HepG2 (cell line): ENCODE data around the gene RBM12. TPM values are rescaled to one million over a fixed set of nuclear protein-coding genes. Genes with fewer than 3 reads are reported as not detected.

Experiments used
- KAT8 ChIP-seq: IDR thresholded peaks from 2 replicates; pipeline ENCODE4 v1.6.1; 2016; ENCODE audit warnings: missing genetic modification reagents, missing compliant biosample characterization
- polyA plus RNA-seq, 8 experiments: library from polyadenylated mRNA; depleted of rRNA in 3 of 8; stranded (reverse) in 7 of 8; unstranded in 1 of 8; fragments of >200 nt; fragmentation: Illumina TruSeq in 4 of 8; extraction: Trizol in 4 of 8; gene quantifications; 2 replicates each; pipeline versions ENCODE4 v1.2.1 to v1.2.3, GENCODE V29; 2011 to 2016; ENCODE audit warnings: low read depth in 4 of 8, missing spikeins in 1 of 8, mixed read lengths in 1 of 8; ENCODE audit not compliant: insufficient read depth in 1 of 8
- total RNA-seq, 5 experiments: library from RNA; depleted of rRNA; stranded (reverse); fragments of >200 nt; fragmentation: Illumina TruSeq; extraction: Trizol; gene quantifications; 2 replicates each; pipeline ENCODE4 v1.2.3, GENCODE V29; 2016; ENCODE audit warnings: low read depth in 1 of 5
- TF ChIP-seq, protein P1 (sequence below): sonication (generic); formaldehyde crosslinking; IDR thresholded peaks from 2 replicates; pipeline ENCODE4 v1.5.1; 2020; ENCODE audit warnings: mild to moderate bottlenecking, missing genetic modification reagents, moderate library complexity
- TF ChIP-seq, protein P2 (sequence below): sonication (generic); formaldehyde crosslinking; IDR thresholded peaks from 2 replicates; pipeline ENCODE4 v1.8.1; 2023; ENCODE audit warnings: mild to moderate bottlenecking, inconsistent platforms, moderate library complexity, missing genetic modification reagents, borderline replicate concordance
- TF ChIP-seq, protein P3 (sequence below): sonication (generic); formaldehyde crosslinking; conservative IDR thresholded peaks from 2 replicates; pipeline ENCODE4 v1.8.1; 2023; ENCODE audit warnings: missing genetic modification reagents
- TF ChIP-seq, protein P4 (sequence below): sonication (generic); formaldehyde crosslinking; IDR thresholded peaks from 2 replicates; pipeline ENCODE4 v1.4.0; 2020; ENCODE audit warnings: mild to moderate bottlenecking, missing genetic modification reagents

RBM12 gene
- total and polyA plus RNA-seq, 2 of the 13 experiments (the other 11 are each of a cell fraction or from before 2014, with no cell fraction given): 97.9 to 104 TPM

DNA sequence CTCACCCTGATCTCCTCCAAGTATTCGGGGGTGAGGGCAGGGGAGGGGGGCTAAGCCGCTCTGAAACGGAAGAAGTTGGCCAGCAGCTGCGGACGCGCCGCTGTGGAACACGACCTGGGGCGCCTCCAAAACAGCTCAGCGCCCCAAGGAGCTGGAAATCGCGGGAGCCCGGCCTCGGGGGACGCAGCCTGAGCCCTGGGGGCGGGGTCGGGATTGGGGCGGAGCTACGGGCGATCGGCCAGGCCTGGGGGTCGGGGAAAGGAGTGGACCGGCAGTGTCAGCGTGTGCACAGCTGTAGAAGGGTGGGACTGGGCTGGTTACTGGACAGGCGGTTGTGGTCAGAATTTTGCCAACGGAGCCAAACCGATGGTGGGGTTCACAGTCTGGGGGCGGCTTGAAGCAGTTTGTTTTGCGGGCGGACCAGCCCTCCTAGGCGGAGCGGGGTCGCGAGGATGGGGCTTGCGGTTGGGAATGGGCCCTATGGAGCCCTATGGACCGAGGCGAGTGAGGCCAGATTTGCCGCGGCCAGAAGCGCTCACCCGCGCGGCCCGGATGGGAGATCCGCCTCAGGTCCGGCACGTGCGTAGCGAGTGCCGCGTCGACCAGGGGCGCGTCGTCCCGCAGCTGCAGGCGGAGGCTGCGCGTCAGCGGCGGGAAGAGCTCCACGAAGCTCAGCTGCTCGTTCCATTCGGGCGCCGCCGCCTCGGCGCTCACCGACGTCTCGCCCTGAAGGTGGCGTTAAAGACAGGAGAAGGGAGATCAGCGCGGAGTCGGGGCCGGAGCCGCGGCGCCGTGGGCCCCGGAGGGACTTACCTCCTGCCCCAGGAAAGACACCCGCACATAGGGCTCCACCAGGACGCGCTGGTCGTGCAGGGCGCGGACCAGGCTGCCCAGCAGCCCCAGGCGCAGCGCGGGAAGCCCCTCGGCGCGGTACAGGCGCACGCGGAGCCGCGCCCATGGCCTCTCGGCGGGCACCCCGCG is 63.4 kb downstream of the RBM12 start (continued):
- TF ChIP-seq, protein P1, sequence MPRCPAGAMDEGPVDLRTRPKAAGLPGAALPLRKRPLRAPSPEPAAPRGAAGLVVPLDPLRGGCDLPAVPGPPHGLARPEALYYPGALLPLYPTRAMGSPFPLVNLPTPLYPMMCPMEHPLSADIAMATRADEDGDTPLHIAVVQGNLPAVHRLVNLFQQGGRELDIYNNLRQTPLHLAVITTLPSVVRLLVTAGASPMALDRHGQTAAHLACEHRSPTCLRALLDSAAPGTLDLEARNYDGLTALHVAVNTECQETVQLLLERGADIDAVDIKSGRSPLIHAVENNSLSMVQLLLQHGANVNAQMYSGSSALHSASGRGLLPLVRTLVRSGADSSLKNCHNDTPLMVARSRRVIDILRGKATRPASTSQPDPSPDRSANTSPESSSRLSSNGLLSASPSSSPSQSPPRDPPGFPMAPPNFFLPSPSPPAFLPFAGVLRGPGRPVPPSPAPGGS (CRISPR knock-in tag): peak; percentile 89; the same call in 1 of the 2 replicates
- no peak for TF ChIP-seq KAT8 (CRISPR knock-in tag)
- TF ChIP-seq, protein P2, sequence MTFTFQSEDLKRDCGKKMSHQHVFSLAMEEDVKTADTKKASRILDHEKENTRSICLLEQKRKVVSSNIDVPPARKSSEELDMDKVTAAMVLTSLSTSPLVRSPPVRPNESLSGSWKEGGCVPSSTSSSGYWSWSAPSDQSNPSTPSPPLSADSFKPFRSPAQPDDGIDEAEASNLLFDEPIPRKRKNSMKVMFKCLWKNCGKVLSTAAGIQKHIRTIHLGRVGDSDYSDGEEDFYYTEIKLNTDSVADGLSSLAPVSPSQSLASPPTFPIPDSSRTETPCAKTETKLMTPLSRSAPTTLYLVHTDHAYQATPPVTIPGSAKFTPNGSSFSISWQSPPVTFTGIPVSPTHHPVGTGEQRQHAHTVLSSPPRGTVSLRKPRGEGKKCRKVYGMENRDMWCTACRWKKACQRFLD (CRISPR knock-in tag): peak; percentile 72; the same call in 1 of the 2 replicates
- TF ChIP-seq, protein P3, sequence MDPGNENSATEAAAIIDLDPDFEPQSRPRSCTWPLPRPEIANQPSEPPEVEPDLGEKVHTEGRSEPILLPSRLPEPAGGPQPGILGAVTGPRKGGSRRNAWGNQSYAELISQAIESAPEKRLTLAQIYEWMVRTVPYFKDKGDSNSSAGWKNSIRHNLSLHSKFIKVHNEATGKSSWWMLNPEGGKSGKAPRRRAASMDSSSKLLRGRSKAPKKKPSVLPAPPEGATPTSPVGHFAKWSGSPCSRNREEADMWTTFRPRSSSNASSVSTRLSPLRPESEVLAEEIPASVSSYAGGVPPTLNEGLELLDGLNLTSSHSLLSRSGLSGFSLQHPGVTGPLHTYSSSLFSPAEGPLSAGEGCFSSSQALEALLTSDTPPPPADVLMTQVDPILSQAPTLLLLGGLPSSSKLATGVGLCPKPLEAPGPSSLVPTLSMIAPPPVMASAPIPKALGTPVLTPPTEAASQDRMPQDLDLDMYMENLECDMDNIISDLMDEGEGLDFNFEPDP (CRISPR knock-in tag): no peak
- TF ChIP-seq, protein P4, sequence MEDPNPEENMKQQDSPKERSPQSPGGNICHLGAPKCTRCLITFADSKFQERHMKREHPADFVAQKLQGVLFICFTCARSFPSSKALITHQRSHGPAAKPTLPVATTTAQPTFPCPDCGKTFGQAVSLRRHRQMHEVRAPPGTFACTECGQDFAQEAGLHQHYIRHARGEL (CRISPR knock-in tag): peak; percentile 72; the same call in 1 of the 2 replicates
